Gastroesophageal sphincter (tissue), 4 donors: ENCODE data around the gene KRT1. TPM values are rescaled to one million over a fixed set of nuclear protein-coding genes. Genes with fewer than 3 reads are reported as not detected.

Experiments used
- ATAC-seq: fragments of 150-250 bp; one replicate; pipeline ENCODE4 v1.9.1; 2016; ENCODE audit warnings: mild to moderate bottlenecking, moderate library complexity
- H3K27ac ChIP-seq, 4 donors: fragments of 200-600 bp; sonication (generic) in 3 of 4; 1 replicate in 3 of 4; 2 replicates in 1 of 4; pipeline ENCODE4 v1.5.1; 2016 to 2019
- H3K27me3 ChIP-seq: fragments of 200-600 bp; sonication (generic); one replicate; pipeline ENCODE4 v1.5.1; 2019
- H3K36me3 ChIP-seq, 2 donors: fragments of 200-600 bp; sonication (generic); one replicate each; pipeline ENCODE4 v1.5.1; 2019; ENCODE audit warnings: control low read depth in 1 of 2
- H3K4me1 ChIP-seq, 3 donors: fragments of 200-600 bp; sonication (generic); 1 replicate in 2 of 3; 2 replicates in 1 of 3; pipeline ENCODE4 v1.5.1; 2016 to 2019; ENCODE audit warnings: control low read depth in 2 of 3
- H3K4me3 ChIP-seq, 2 donors: fragments of 200-600 bp; sonication (generic); one replicate each; pipeline ENCODE4 v1.5.1; 2019; ENCODE audit warnings: mild to moderate bottlenecking in 1 of 2, moderate library complexity in 1 of 2
- H3K9me3 ChIP-seq, 3 donors: fragments of 200-600 bp; sonication (generic); one replicate each; pipeline ENCODE4 v1.5.1; 2017 to 2019; ENCODE audit warnings: control low read depth in 2 of 3
- EP300 ChIP-seq: sonication (generic); formaldehyde crosslinking; IDR thresholded peaks from one replicate; pipeline ENCODE4 v1.6.1; 2017; ENCODE audit warnings: antibody characterized with exemption, mild to moderate bottlenecking
- POLR2A ChIP-seq, 2 donors: fragments of 450-650 bp; IDR thresholded peaks; one replicate each; pipeline ENCODE4 v1.6.1; 2017; ENCODE audit warnings: antibody characterized with exemption in 2 of 2, mild to moderate bottlenecking in 2 of 2, moderate library complexity in 1 of 2
- POLR2AphosphoS5 ChIP-seq: sonication (generic); formaldehyde crosslinking; IDR thresholded peaks from one replicate; pipeline ENCODE4 v1.6.1; 2017; ENCODE audit warnings: antibody characterized with exemption
- WGBS, 2 donors: methylation state at CpG; one replicate each; pipeline ENCODE4 v1.1.5; 2018; ENCODE audit warnings: low coverage in 1 of 2; 5-methylcytosine and 5-hydroxymethylcytosine counted together
- total RNA-seq, 4 donors: library from RNA; depleted of rRNA; stranded (reverse); fragments of >200 nt; gene quantifications; one replicate each; pipeline ENCODE4 v1.1.0, GENCODE V29; 2016
- TF ChIP-seq, protein P1 (sequence below), 4 experiments: fragments of 200-600 bp in 2 of 4; fragments of 450-650 bp in 2 of 4; sonication (generic) in 1 of 4; IDR thresholded peaks; one replicate each; pipeline ENCODE4 v1.5.1; 2017 to 2019; ENCODE audit warnings: antibody characterized with exemption in 4 of 4, mild to moderate bottlenecking in 2 of 4, moderate library complexity in 2 of 4

KRT1 gene
- total RNA-seq, 4 donors from 2014 or later: not detected

DNA sequence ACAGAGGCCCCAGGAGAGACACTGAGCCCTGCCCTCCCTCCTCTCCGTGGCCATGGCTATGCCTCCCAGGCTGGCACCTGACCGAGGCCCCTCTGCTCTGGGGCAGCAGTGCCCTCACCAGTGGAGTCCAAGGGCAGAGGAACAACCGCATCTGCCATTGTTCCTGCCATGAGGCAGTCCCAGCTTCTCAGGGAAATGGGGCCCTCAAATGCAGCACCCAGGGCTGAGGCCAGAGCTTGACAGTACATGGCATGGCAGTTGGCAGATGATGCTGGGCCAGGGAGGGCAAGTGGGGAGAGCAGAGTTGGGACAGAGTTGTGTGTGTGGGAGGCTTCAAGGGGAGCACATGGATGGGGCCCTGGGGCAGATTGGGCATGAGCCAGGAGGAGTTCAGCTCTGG is 44.2 kb upstream of the KRT1 start:
- WGBS, 2 donors: no CpG with 5 or more reads among the region's 3 CpGs
- TF ChIP-seq POLR2AphosphoS5 (no peak), POLR2A (IDR thresholded peaks at IDR 0.05) (no peak), EP300 (no peak)
- TF ChIP-seq, protein P1, sequence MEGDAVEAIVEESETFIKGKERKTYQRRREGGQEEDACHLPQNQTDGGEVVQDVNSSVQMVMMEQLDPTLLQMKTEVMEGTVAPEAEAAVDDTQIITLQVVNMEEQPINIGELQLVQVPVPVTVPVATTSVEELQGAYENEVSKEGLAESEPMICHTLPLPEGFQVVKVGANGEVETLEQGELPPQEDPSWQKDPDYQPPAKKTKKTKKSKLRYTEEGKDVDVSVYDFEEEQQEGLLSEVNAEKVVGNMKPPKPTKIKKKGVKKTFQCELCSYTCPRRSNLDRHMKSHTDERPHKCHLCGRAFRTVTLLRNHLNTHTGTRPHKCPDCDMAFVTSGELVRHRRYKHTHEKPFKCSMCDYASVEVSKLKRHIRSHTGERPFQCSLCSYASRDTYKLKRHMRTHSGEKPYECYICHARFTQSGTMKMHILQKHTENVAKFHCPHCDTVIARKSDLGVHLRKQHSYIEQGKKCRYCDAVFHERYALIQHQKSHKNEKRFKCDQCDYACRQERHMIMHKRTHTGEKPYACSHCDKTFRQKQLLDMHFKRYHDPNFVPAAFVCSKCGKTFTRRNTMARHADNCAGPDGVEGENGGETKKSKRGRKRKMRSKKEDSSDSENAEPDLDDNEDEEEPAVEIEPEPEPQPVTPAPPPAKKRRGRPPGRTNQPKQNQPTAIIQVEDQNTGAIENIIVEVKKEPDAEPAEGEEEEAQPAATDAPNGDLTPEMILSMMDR (IDR thresholded peaks at IDR 0.05): no peak
- no peak for ATAC-seq
- peaks cover 30% of the 10 kb centered on the region for H3K27me3 ChIP-seq
- no peaks in the 10 kb centered on the region for H3K36me3 ChIP-seq
- no peak overlapping the region for H3K27ac ChIP-seq
- H3K9me3 ChIP-seq: no peaks in the 10 kb centered on the region
- H3K4me3 ChIP-seq: no peak overlapping the region
- H3K4me1 ChIP-seq: no peaks in the 10 kb centered on the region

DNA sequence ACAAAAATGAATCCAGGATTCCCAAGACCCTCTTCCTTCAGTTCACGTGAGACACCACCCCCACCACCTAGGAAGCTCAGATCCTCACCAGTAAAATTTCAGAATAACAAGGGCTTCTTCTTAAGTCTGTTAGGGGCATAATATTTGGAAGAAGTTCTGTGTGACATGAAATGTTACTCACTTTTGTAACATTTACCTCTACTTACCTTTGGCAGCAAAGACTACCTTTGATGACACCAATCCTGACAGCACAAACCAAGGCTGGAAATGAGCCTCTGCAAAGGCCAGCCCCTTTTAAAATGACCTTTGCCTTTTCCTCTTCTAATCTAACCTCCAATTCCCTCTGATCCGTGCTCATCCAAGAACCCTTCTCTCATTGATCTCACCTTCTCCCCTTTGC is 42.5 kb upstream of the KRT1 start:
- H3K36me3 ChIP-seq: no peaks in the 10 kb centered on the region
- no peaks in the 10 kb centered on the region for H3K4me1 ChIP-seq
- H3K4me3 ChIP-seq: no peak overlapping the region
- ATAC-seq: no peak
- 63 to 94% methylated on average over 2 of the region's 2 CpGs for WGBS, 2 donors
- TF ChIP-seq EP300 (no peak), POLR2AphosphoS5 (no peak), POLR2A (IDR thresholded peaks at IDR 0.05) (no peak)
- TF ChIP-seq, protein P1 (IDR thresholded peaks at IDR 0.05): no peak
- H3K9me3 ChIP-seq: no peaks in the 10 kb centered on the region
- no peak overlapping the region for H3K27ac ChIP-seq
- peaks cover 32% of the 10 kb centered on the region for H3K27me3 ChIP-seq

DNA sequence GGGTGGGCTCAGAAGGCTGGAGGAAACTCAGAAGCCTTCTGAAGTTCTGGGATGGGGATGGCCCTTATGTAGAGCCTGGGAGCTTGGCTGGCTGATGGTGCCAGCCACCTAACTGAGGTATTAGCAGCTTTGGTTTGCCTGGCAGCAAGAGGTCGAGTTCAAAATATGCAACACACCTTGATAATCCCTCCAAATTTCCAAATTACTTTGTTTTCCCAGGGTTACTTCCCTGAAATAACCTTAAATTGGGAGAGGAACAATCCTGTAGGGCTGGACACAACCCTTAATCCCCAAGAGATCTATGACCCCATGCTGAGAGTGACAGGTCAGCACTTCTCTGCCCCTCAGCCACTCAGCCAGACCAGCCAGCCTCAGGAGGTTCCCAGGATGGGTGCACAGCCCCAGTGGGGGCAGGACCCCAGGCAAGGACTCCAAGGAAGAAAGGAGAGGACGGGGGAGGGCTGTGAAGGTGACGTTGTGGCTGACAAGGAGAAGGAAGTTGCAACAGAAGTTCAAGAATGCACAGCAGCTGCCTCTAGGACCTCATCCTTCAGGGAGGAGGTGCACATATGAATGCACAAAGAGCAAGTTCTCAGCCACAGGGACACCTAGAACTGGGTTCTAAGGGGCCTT is 41.7 kb upstream of the KRT1 start:
- 53% methylated on average over 3 of the region's 3 CpGs; no CpG with 5 or more reads in 1 of the 2 donors for WGBS, 2 donors
- Histone ChIP-seq H3K27ac (no peak overlapping the region), H3K9me3 (no peaks in the 10 kb centered on the region)

DNA sequence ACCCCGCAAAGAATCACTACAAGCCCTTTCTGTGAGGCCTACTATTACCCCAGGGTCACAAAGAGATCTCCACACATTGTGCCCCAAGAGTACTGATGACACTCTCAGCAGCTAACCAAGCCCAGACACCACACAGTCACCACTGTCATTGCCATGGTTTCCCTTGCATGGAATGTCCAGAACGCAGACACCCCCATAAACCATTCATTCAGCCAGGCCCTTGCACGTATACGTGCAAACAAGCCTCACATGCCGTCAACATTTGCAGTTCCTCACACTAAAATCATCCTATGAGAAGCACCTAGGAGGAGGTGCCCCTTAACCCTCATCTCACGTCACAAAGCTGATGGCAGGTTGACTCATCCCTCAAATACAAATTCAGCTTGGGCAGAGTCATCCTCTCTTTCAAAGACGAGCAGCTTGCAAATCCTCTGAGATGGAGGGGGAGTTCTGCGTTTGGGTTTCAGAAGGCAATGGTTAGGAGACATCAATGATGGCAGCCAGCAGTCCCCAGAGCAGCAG is 40.2 kb upstream of the KRT1 start:
- no peaks in the 10 kb centered on the region for H3K36me3 ChIP-seq
- no peaks in the 10 kb centered on the region for H3K4me1 ChIP-seq
- no peaks in the 10 kb centered on the region for H3K9me3 ChIP-seq
- H3K27me3 ChIP-seq: peaks cover 38% of the 10 kb centered on the region
- no peak for ATAC-seq
- no peak overlapping the region for H3K27ac ChIP-seq
- H3K4me3 ChIP-seq: no peak overlapping the region
- TF ChIP-seq EP300 (no peak), POLR2AphosphoS5 (no peak), POLR2A (IDR thresholded peaks at IDR 0.05) (no peak)
- TF ChIP-seq, protein P1 (IDR thresholded peaks at IDR 0.05): no peak
- 88% methylated on average over 4 of the region's 8 CpGs; no CpG with 5 or more reads in 1 of the 2 donors for WGBS, 2 donors

More for the DNA sequence above, 41.7 kb upstream of the KRT1 start:
- TF ChIP-seq EP300: no peak
- no peak for TF ChIP-seq POLR2A (IDR thresholded peaks at IDR 0.05)
- no peak for TF ChIP-seq POLR2AphosphoS5
- TF ChIP-seq, protein P1 (IDR thresholded peaks at IDR 0.05): no peak
- Histone ChIP-seq H3K4me1 (no peaks in the 10 kb centered on the region), H3K36me3 (no peaks in the 10 kb centered on the region), H3K4me3 (no peak overlapping the region), H3K27me3 (peaks cover 38% of the 10 kb centered on the region)
- no peak for ATAC-seq

DNA sequence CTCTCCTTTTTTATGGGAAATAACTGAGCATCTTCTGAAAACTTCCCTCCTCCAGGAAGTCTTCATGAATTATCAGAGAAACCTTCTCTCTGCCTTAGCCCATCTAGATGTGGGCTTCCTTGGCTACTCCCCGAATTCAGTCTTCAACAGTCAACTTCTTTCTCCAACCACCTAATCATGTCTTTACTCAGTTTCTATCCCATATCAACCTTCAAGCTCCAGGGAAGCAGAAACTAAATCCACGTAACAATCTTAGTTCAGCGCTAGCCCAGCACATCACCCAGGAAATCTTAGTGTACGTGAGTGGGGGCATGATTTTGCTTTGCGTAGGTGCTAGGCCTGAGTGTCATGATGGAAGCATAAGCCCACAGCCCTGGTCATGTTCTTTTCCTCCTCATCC is 35.9 kb upstream of the KRT1 start:
- Histone ChIP-seq H3K27ac (no peak overlapping the region), H3K27me3 (peaks cover 57% of the 10 kb centered on the region), H3K4me3 (no peak overlapping the region), H3K9me3 (no peaks in the 10 kb centered on the region), H3K36me3 (no peaks in the 10 kb centered on the region), H3K4me1 (peaks cover 0 to 11% (median 0%) of the 10 kb centered on the region in 3 donors)
- 92 to 100% methylated on average over 4 to 5 of the region's 5 CpGs for WGBS, 2 donors
- no peak for TF ChIP-seq POLR2A (IDR thresholded peaks at IDR 0.05)
- TF ChIP-seq, protein P1 (IDR thresholded peaks at IDR 0.05): no peak
- ATAC-seq: no peak
